ENCODE results near the gene C14orf132. TPM values are rescaled to one million over a fixed set of nuclear protein-coding genes. Genes with fewer than 3 reads are reported as not detected.

Gene C14orf132
- total and polyA plus RNA-seq, 2 donors (not counting 1 experiment from before 2014, with no cell fraction given) = 12.1 to 48.6 TPM

DNA sequence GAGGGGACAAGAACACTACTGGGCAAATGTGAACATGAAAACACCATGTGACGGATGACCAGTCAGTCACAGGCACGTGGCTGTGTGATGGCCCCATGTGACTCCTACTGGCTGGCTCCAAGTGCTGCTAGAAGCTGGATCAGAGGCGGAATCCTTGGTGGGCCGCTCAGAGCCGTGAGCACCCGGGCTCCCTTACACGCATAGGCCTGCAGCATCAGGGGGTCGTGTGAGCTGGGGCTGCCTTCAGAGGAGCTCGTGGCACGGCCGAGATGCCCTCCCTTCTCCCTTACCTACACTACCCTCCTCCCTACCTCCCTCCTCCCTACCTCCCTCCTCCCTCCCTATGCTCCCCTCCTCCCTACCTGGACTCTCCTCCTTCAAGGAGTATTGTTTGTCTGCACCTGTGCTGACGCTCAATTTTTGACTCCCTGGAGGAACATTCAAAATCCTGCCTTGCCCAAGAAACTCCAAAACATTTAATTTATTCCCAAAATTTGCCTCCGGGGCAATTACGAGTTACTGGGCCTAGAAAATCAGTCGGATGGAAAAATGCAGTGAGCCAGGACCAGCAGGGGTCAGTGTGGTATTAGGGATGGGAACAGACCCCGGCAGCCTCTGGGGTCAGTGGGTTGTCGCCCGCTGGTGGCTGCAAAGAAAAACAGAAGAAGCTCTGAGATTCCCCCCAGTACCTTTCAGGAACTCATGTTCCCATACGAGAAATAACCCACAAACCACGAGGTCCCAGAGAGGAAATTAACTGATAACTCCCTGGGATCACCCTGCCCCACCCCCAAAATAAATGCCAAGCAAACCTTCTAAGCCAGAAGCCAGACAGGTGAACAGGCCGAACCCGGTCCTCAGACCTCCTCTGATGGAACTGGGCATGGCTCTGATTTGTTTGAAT, 61.3 kb downstream of the C14orf132 start:
- Histone ChIP-seq H3K36me3 (ENCODE audit: control insufficient read depth, insufficient read depth, low read length) (no peaks in the 10 kb centered on the region), H3K9me3 (ENCODE audit: control insufficient read depth, insufficient read depth, low read depth, low read length) (no peaks in the 10 kb centered on the region), H3K4me1 (ENCODE audit: control insufficient read depth, extremely low read depth, insufficient read depth, low read length) (peaks cover 17% of the 10 kb centered on the region), H3K9ac (ENCODE audit: insufficient read depth, low read length) (no peak overlapping the region), H3K79me2 (ENCODE audit: control insufficient read depth, insufficient read depth, low read length) (no peaks in the 10 kb centered on the region), H3K27ac (ENCODE audit: insufficient read depth, low read length) (no peak overlapping the region), H4K20me1 (ENCODE audit: control insufficient read depth, extremely low read depth, insufficient read depth, low read length) (no peaks in the 10 kb centered on the region), H3K27me3 (ENCODE audit: control insufficient read depth, insufficient read depth, low read length) (no peaks in the 10 kb centered on the region), H3K4me3 (replicated peaks in 1 of 4; ENCODE audit: control extremely low read depth in 1 of 4, insufficient read depth in 1 of 4, low read depth in 3 of 4, low read length in 4 of 4) (no peak overlapping the region), H3K4me2 (ENCODE audit: extremely low read depth, insufficient read depth, low read length) (no peak overlapping the region), H2AFZ (ENCODE audit: low read length) (no peak overlapping the region)
- DNase-seq (ENCODE audit: low read depth in 2 of 2) = peak; percentile 60 to 88
- TF ChIP-seq EZH2 (IDR thresholded peaks at IDR 0.05; ENCODE audit: low read length, missing control alignments) = no peak
- TF ChIP-seq, protein P1, sequence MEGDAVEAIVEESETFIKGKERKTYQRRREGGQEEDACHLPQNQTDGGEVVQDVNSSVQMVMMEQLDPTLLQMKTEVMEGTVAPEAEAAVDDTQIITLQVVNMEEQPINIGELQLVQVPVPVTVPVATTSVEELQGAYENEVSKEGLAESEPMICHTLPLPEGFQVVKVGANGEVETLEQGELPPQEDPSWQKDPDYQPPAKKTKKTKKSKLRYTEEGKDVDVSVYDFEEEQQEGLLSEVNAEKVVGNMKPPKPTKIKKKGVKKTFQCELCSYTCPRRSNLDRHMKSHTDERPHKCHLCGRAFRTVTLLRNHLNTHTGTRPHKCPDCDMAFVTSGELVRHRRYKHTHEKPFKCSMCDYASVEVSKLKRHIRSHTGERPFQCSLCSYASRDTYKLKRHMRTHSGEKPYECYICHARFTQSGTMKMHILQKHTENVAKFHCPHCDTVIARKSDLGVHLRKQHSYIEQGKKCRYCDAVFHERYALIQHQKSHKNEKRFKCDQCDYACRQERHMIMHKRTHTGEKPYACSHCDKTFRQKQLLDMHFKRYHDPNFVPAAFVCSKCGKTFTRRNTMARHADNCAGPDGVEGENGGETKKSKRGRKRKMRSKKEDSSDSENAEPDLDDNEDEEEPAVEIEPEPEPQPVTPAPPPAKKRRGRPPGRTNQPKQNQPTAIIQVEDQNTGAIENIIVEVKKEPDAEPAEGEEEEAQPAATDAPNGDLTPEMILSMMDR (conservative IDR thresholded peaks at IDR 0.05 in 1 of 2, IDR thresholded peaks at IDR 0.05 in 1 of 2; ENCODE audit: low read depth in 1 of 2, low read length in 2 of 2) = peak; percentile 92 to 95

DNA sequence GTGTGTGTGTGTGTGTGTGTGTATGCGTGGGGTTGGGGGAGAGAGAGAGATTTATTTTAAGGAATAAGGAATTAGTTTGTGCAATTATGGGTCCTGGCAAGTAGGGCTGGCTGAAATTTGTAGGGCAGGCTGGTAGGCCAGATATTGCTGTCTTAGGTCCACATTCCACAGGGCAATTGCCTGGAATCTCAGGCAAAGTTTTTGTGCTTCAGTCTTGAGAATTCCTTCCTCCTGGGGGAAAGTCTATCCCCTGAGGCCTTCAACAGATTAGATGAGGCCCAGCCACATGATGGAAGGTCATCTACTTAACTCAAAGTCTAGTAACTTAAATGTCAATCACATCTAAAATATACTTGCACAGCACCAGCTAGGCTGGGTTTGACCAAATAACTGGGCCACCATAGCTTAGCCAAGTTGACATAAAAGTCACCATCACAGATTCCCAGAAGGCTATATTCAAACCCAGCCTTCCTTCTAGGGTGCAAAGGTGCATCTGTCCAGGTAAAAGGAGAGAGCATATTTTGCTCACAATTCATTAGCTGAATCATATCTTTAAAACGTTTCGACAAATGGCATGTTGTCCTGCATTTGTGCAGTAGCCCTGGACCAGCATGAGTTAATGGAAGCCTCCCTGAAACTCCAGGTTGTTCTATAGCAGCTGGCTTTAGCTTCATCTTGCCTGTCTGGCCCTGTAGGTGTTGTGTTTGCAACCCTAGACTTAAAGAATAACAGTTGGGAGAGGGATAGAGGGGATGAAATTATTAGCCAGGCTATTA, 63.1 kb downstream of the C14orf132 start:
- H3K27ac ChIP-seq (ENCODE audit: insufficient read depth, low read length) = no peak overlapping the region
- no peaks in the 10 kb centered on the region for H3K27me3 ChIP-seq (ENCODE audit: control insufficient read depth, insufficient read depth, low read length)
- H3K4me1 ChIP-seq (ENCODE audit: control insufficient read depth, extremely low read depth, insufficient read depth, low read length) = peaks cover 7% of the 10 kb centered on the region
- H3K4me2 ChIP-seq (ENCODE audit: extremely low read depth, insufficient read depth, low read length) = no peak overlapping the region
- H3K4me3 ChIP-seq (replicated peaks in 1 of 4; ENCODE audit: control extremely low read depth in 1 of 4, insufficient read depth in 1 of 4, low read depth in 3 of 4, low read length in 4 of 4) = no peak overlapping the region
- no peaks in the 10 kb centered on the region for H3K36me3 ChIP-seq (ENCODE audit: control insufficient read depth, insufficient read depth, low read length)
- TF ChIP-seq EZH2 (IDR thresholded peaks at IDR 0.05; ENCODE audit: low read length, missing control alignments) = no peak
- TF ChIP-seq, protein P1 (conservative IDR thresholded peaks at IDR 0.05 in 1 of 2, IDR thresholded peaks at IDR 0.05 in 1 of 2; ENCODE audit: low read depth in 1 of 2, low read length in 2 of 2) = no peak
- no peak overlapping the region for H2AFZ ChIP-seq (ENCODE audit: low read length)
- no peaks in the 10 kb centered on the region for H4K20me1 ChIP-seq (ENCODE audit: control insufficient read depth, extremely low read depth, insufficient read depth, low read length)
- DNase-seq (ENCODE audit: low read depth in 2 of 2) = peak in 1 of 2 donors; percentile 32
- no peaks in the 10 kb centered on the region for H3K79me2 ChIP-seq (ENCODE audit: control insufficient read depth, insufficient read depth, low read length)
- H3K9ac ChIP-seq (ENCODE audit: insufficient read depth, low read length) = no peak overlapping the region
- H3K9me3 ChIP-seq (ENCODE audit: control insufficient read depth, insufficient read depth, low read depth, low read length) = no peaks in the 10 kb centered on the region

DNA sequence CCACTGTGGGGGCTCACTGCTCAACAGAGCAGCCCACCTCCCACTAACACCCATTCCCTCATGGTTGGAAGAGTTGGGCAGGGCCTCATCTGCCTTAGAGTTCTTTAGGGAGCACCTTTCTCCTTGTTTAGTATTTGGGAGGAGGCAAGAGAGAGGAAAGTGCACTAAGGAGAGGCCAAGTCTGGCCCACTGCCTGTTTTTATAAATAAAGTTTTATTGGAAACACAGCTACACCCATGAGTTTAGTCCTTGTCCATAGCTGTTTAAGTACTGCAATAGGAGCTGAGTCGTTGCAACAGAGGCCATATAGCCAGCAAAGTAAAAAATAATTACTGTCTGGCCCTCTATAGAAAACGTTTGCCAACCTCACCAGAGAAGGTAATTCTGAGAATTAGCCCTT, 63.9 kb downstream of the C14orf132 start:
- H3K27ac ChIP-seq (ENCODE audit: insufficient read depth, low read length) = no peak overlapping the region
- no peaks in the 10 kb centered on the region for H4K20me1 ChIP-seq (ENCODE audit: control insufficient read depth, extremely low read depth, insufficient read depth, low read length)
- no peaks in the 10 kb centered on the region for H3K36me3 ChIP-seq (ENCODE audit: control insufficient read depth, insufficient read depth, low read length)
- no peak for TF ChIP-seq EZH2 (IDR thresholded peaks at IDR 0.05; ENCODE audit: low read length, missing control alignments)
- TF ChIP-seq, protein P1 (conservative IDR thresholded peaks at IDR 0.05 in 1 of 2, IDR thresholded peaks at IDR 0.05 in 1 of 2; ENCODE audit: low read depth in 1 of 2, low read length in 2 of 2) = no peak
- H3K9me3 ChIP-seq (ENCODE audit: control insufficient read depth, insufficient read depth, low read depth, low read length) = no peaks in the 10 kb centered on the region
- no peak overlapping the region for H3K9ac ChIP-seq (ENCODE audit: insufficient read depth, low read length)
- H3K27me3 ChIP-seq (ENCODE audit: control insufficient read depth, insufficient read depth, low read length) = no peaks in the 10 kb centered on the region
- H3K4me1 ChIP-seq (ENCODE audit: control insufficient read depth, extremely low read depth, insufficient read depth, low read length) = peaks cover 7% of the 10 kb centered on the region
- H3K4me2 ChIP-seq (ENCODE audit: extremely low read depth, insufficient read depth, low read length) = no peak overlapping the region
- no peak overlapping the region for H3K4me3 ChIP-seq (replicated peaks in 1 of 4; ENCODE audit: control extremely low read depth in 1 of 4, insufficient read depth in 1 of 4, low read depth in 3 of 4, low read length in 4 of 4)
- H2AFZ ChIP-seq (ENCODE audit: low read length) = no peak overlapping the region
- no peaks in the 10 kb centered on the region for H3K79me2 ChIP-seq (ENCODE audit: control insufficient read depth, insufficient read depth, low read length)
- DNase-seq (ENCODE audit: low read depth in 2 of 2) = no peak
